NCI-H510A (cell line): Measurements from ENCODE around the gene NANOG.
"Not testable (repeated sequence)": the region's sequence is repeated elsewhere in the genome, so short reads cannot be mapped to it uniquely, and the experiment has no call there.

Experiments used
- DNase-seq: peaks from one replicate; lab custom pipeline; 2025; lab: John Stamatoyannopoulos, UW

Gene NANOG

GRCh38 chr12:7806319-7806718 is 17.1 kb downstream of the NANOG start:
- not testable (repeated sequence) for DNase-seq

GRCh38 chr12:7806863-7807487 is 17.8 kb downstream of the NANOG start:
- no peak for DNase-seq

GRCh38 chr12:7825754-7826153 is 36.6 kb downstream of the NANOG start:
- DNase-seq = not testable (repeated sequence)

- DNase-seq = not testable (repeated sequence)
These were observed 40.5 kb downstream of the NANOG start for GRCh38 chr12:7829737-7830136.

GRCh38 chr12:7832059-7832696 is 43.0 kb downstream of the NANOG start:
- DNase-seq = no peak

GRCh38 chr12:7833201-7833600 is 44.0 kb downstream of the NANOG start:
- DNase-seq = not testable (repeated sequence)

GRCh38 chr12:7833831-7834230 is 44.6 kb downstream of the NANOG start:
- no peak for DNase-seq

- DNase-seq = no peak
These were observed 45.5 kb downstream of the NANOG start for GRCh38 chr12:7834701-7835100.

- DNase-seq = no peak
These were observed 45.9 kb downstream of the NANOG start for GRCh38 chr12:7835116-7835515.

- no peak for DNase-seq
These were observed 46.6 kb downstream of the NANOG start for GRCh38 chr12:7835766-7836165.

GRCh38 chr12:7837366-7837765 is 48.2 kb downstream of the NANOG start:
- DNase-seq = no peak

- not testable (repeated sequence) for DNase-seq
These were observed 50.0 kb downstream of the NANOG start for GRCh38 chr12:7839226-7839625.

- DNase-seq = not testable (repeated sequence)
These were observed 50.6 kb downstream of the NANOG start for GRCh38 chr12:7839848-7840247.

- DNase-seq = not testable (repeated sequence)
These were observed 53.2 kb downstream of the NANOG start for GRCh38 chr12:7842444-7842843.

- DNase-seq = not testable (repeated sequence)
These were observed 53.9 kb downstream of the NANOG start for GRCh38 chr12:7843149-7843548.

GRCh38 chr12:7843583-7843982 is 54.4 kb downstream of the NANOG start:
- not testable (repeated sequence) for DNase-seq

- DNase-seq = no peak
These were observed 54.9 kb downstream of the NANOG start for GRCh38 chr12:7844116-7844515.

- not testable (repeated sequence) for DNase-seq
These were observed 58.3 kb downstream of the NANOG start for GRCh38 chr12:7847226-7848097.

GRCh38 chr12:7848098-7848422 is 58.9 kb downstream of the NANOG start:
- DNase-seq = not testable (repeated sequence)
